Spleen (tissue), 11 donors: ENCODE measurements around the gene PLCZ1. TPM values are rescaled to one million over a fixed set of nuclear protein-coding genes. Genes with fewer than 3 reads are reported as not detected.

Experiments
- DNase-seq: peaks from one replicate; pipeline ENCODE4 v3.0.0-alpha.2; 2020
- H3K27ac ChIP-seq, 8 donors: fragments of 200-600 bp; sonication (generic) in 7 of 8; 1 replicate in 4 of 8; 2 replicates in 4 of 8; pipeline versions ENCODE4 v1.5.0 to v1.8.0; 2016 to 2021; ENCODE audit warnings: inconsistent platforms in 4 of 8, mild to moderate bottlenecking in 4 of 8, moderate library complexity in 1 of 8
- H3K27me3 ChIP-seq, 7 donors: fragments of 200-600 bp; sonication (generic) in 6 of 7; replicated peaks in 1 of 7; 1 replicate in 4 of 7; 2 replicates in 3 of 7; pipeline versions ENCODE4 v1.5.0 to v1.8.0; 2016 to 2021; ENCODE audit warnings: inconsistent platforms in 3 of 7, mild to moderate bottlenecking in 1 of 7
- H3K36me3 ChIP-seq, 6 donors: fragments of 200-600 bp; sonication (generic) in 5 of 6; 1 replicate in 4 of 6; 2 replicates in 2 of 6; pipeline versions ENCODE4 v1.5.0 to v1.8.0; 2016 to 2021; ENCODE audit warnings: inconsistent platforms in 2 of 6
- H3K4me1 ChIP-seq, 6 donors: fragments of 200-600 bp; sonication (generic) in 5 of 6; 1 replicate in 3 of 6; 2 replicates in 3 of 6; pipeline versions ENCODE4 v1.5.0 to v1.8.0; 2016 to 2021; ENCODE audit warnings: inconsistent platforms in 3 of 6
- H3K4me3 ChIP-seq, 8 donors: fragments of 200-600 bp; sonication (generic) in 7 of 8; 1 replicate in 4 of 8; 2 replicates in 4 of 8; pipeline versions ENCODE4 v1.5.0 to v1.8.0; 2016 to 2021; ENCODE audit warnings: inconsistent platforms in 4 of 8, mild to moderate bottlenecking in 4 of 8, moderate library complexity in 2 of 8
- H3K9me3 ChIP-seq, 8 donors: fragments of 200-600 bp; sonication (generic) in 7 of 8; 1 replicate in 4 of 8; 2 replicates in 4 of 8; pipeline versions ENCODE4 v1.5.0 to v1.8.0; 2016 to 2021; ENCODE audit warnings: inconsistent platforms in 4 of 8
- POLR2A ChIP-seq, 3 donors: fragments of 450-650 bp; IDR thresholded peaks; one replicate each; pipeline ENCODE4 v1.5.1; 2017; ENCODE audit warnings: antibody characterized with exemption in 3 of 3, mild to moderate bottlenecking in 1 of 3
- POLR2AphosphoS5 ChIP-seq, 3 donors: sonication (generic); formaldehyde crosslinking; IDR thresholded peaks; one replicate each; pipeline ENCODE4 v1.5.1; 2017; ENCODE audit warnings: antibody characterized with exemption in 3 of 3
- WGBS, 5 donors: extraction: QIAGEN DNeasy Blood & Tissue Kit in 3 of 5; methylation state at CpG; one replicate each; pipeline versions ENCODE4 v1.1.5 to v1.1.7; 2013 to 2018; 5-methylcytosine and 5-hydroxymethylcytosine counted together
- intact Hi-C: fragments of 100-400 bp; cut with DNase I; formaldehyde crosslinking; loops from one replicate; pipeline ENCODE4 v1.15.0; 2023; ENCODE audit warnings: low total_unique reads
- polyA plus RNA-seq, 3 donors: library from polyadenylated mRNA; stranded (reverse); fragments of 200-250 nt; gene quantifications; one replicate each; pipeline ENCODE4 v1.2.1, GENCODE V29; 2013
- total RNA-seq, 7 donors: library from RNA; depleted of rRNA in 3 of 7; stranded (reverse); fragments of >200 nt in 3 of 7; fragmentation: NEBNext Ultra II Directional in 4 of 7; extraction: Animal tissue kit (Norgen Biotek cat#: 25700) in 4 of 7; gene quantifications; one replicate each; pipeline versions ENCODE4 v1.1.0 to v1.2.1, GENCODE V29; 2016 to 2021
- TF ChIP-seq, protein P1 (sequence below), 11 experiments: fragments of 200-600 bp in 7 of 11; fragments of 450-650 bp in 4 of 11; sonication (generic) in 4 of 11; IDR thresholded peaks in 8 of 11; conservative IDR thresholded peaks in 3 of 11; 1 replicate in 7 of 11; 2 replicates in 4 of 11; pipeline versions ENCODE4 v1.4.0 to v1.8.0; 2016 to 2021; ENCODE audit warnings: antibody characterized with exemption in 11 of 11, inconsistent platforms in 4 of 11, mild to moderate bottlenecking in 1 of 11
- donor health status: healthy with polysubstance abuse.
- donor health status: DM: no; HTN: no; CAD: no; lungs with moderate emphysema.
- donor health status: DM: no; HTN: no; CAD: no.
- donor health status: Bipolar disorder and iron deficiency.
- donor health status: healthy.
- donor health status: DM: no; HTN: no; CAD: no.
- donor health status: DM: yes; HTN: yes; CAD: no.

PLCZ1 gene
- total and polyA plus RNA-seq, 10 donors, result not detected

- Histone ChIP-seq H3K4me3 (no peak overlapping the region), H3K27me3 (no peaks in the 10 kb centered on the region), H3K4me1 (no peaks in the 10 kb centered on the region), H3K36me3 (no peaks in the 10 kb centered on the region), H3K27ac (no peak overlapping the region), H3K9me3 (no peaks in the 10 kb centered on the region)
- intact Hi-C loops, result no loop called here
- no peak for DNase-seq
- 82 to 88% (median 87%) methylated on average over 2 of the region's 2 CpGs for WGBS, 5 donors
- no peak for TF ChIP-seq POLR2A (IDR thresholded peaks at IDR 0.05)
- TF ChIP-seq, protein P1, sequence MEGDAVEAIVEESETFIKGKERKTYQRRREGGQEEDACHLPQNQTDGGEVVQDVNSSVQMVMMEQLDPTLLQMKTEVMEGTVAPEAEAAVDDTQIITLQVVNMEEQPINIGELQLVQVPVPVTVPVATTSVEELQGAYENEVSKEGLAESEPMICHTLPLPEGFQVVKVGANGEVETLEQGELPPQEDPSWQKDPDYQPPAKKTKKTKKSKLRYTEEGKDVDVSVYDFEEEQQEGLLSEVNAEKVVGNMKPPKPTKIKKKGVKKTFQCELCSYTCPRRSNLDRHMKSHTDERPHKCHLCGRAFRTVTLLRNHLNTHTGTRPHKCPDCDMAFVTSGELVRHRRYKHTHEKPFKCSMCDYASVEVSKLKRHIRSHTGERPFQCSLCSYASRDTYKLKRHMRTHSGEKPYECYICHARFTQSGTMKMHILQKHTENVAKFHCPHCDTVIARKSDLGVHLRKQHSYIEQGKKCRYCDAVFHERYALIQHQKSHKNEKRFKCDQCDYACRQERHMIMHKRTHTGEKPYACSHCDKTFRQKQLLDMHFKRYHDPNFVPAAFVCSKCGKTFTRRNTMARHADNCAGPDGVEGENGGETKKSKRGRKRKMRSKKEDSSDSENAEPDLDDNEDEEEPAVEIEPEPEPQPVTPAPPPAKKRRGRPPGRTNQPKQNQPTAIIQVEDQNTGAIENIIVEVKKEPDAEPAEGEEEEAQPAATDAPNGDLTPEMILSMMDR (IDR thresholded peaks at IDR 0.05 in 8 of 11, conservative IDR thresholded peaks at IDR 0.05 in 3 of 11), result no peak
- no peak for TF ChIP-seq POLR2AphosphoS5 (IDR thresholded peaks at IDR 0.05)
Observed at GRCh38 chr12:18751866-18752265, 14.1 kb upstream of the PLCZ1 start.

DNA sequence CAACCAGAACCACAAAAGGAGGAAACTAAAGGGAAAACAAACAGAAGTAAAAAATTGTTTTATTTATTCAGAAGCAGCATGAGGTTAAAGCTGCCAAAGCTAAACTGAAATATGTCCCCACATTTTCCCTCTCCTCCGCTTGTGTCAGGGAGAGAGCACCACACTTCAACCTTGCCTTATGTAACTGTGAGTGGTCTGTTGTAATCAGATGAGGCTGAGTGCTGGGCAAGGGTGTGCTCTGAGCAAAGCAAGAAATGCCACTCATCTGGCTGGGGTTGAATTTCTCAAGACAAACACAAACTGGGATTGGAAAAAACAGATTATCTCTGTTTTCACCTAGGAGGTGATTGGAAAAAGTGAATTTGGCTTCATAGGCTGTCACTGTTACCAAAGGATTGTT, 12.3 kb upstream of the PLCZ1 start:
- intact Hi-C loops, result no loop called here
- H3K36me3 ChIP-seq, result no peaks in the 10 kb centered on the region
- no peak for DNase-seq
- no peaks in the 10 kb centered on the region for H3K27me3 ChIP-seq
- WGBS, 5 donors, result 56 to 93% (median 76%) methylated on average over 1 of the region's 1 CpG
- TF ChIP-seq, protein P1 (IDR thresholded peaks at IDR 0.05 in 8 of 11, conservative IDR thresholded peaks at IDR 0.05 in 3 of 11), result no peak
- TF ChIP-seq POLR2A (IDR thresholded peaks at IDR 0.05), result no peak
- TF ChIP-seq POLR2AphosphoS5 (IDR thresholded peaks at IDR 0.05), result no peak
- H3K9me3 ChIP-seq, result no peaks in the 10 kb centered on the region
- H3K4me3 ChIP-seq, result no peak overlapping the region
- no peaks in the 10 kb centered on the region for H3K4me1 ChIP-seq
- H3K27ac ChIP-seq, result no peak overlapping the region

GRCh38 chr12:18749386-18749957, 11.7 kb upstream of the PLCZ1 start:
- no peak for DNase-seq
- Histone ChIP-seq H3K9me3 (no peaks in the 10 kb centered on the region), H3K4me1 (no peaks in the 10 kb centered on the region), H3K36me3 (no peaks in the 10 kb centered on the region), H3K4me3 (no peak overlapping the region), H3K27me3 (no peaks in the 10 kb centered on the region), H3K27ac (no peak overlapping the region)
- intact Hi-C loops, result no loop called here
- WGBS, 5 donors, result 42 to 81% (median 63%) methylated on average over 4 of the region's 4 CpGs
- TF ChIP-seq, protein P1 (IDR thresholded peaks at IDR 0.05 in 8 of 11, conservative IDR thresholded peaks at IDR 0.05 in 3 of 11), result no peak
- no peak for TF ChIP-seq POLR2AphosphoS5 (IDR thresholded peaks at IDR 0.05)

GRCh38 chr12:18747895-18748294, 10.1 kb upstream of the PLCZ1 start:
- DNase-seq, result no peak
- TF ChIP-seq POLR2A (IDR thresholded peaks at IDR 0.05), result no peak
- TF ChIP-seq, protein P1 (IDR thresholded peaks at IDR 0.05 in 8 of 11, conservative IDR thresholded peaks at IDR 0.05 in 3 of 11), result no peak
- TF ChIP-seq POLR2AphosphoS5 (IDR thresholded peaks at IDR 0.05), result no peak
- H3K4me1 ChIP-seq, result no peaks in the 10 kb centered on the region
- intact Hi-C loops, result no loop called here
- no peaks in the 10 kb centered on the region for H3K9me3 ChIP-seq
- H3K36me3 ChIP-seq, result no peaks in the 10 kb centered on the region
- H3K27me3 ChIP-seq, result no peaks in the 10 kb centered on the region
- 77 to 94% (median 89%) methylated on average over 1 of the region's 1 CpG for WGBS, 5 donors
- no peak overlapping the region for H3K27ac ChIP-seq
- H3K4me3 ChIP-seq, result no peak overlapping the region
